Neutrophil (primary cell): ENCODE measurements around the gene MIS12.

Experiments used
- H3K27ac ChIP-seq: fragments of 200-600 bp; sonication (generic); 2 replicates; pipeline ENCODE4 v1.5.1; 2016; ENCODE audit warnings: mild to moderate bottlenecking, moderate library complexity
- H3K27me3 ChIP-seq: fragments of 200-600 bp; sonication (generic); 2 replicates; pipeline ENCODE4 v1.6.0; 2016; ENCODE audit warnings: mild to moderate bottlenecking
- H3K36me3 ChIP-seq: fragments of 200-600 bp; sonication (generic); 2 replicates; pipeline ENCODE4 v1.5.1; 2017
- H3K4me1 ChIP-seq, 2 experiments: fragments of 200-600 bp in 1 of 2; sonication (generic) in 1 of 2; 1 replicate in 1 of 2; 2 replicates in 1 of 2; pipeline versions ENCODE4 v1.5.1 to v1.6.1; 2013 to 2016; ENCODE audit warnings: low read depth in 1 of 2, low read length in 1 of 2, mild to moderate bottlenecking in 1 of 2, moderate library complexity in 1 of 2; ENCODE audit not compliant: control insufficient read depth in 1 of 2, insufficient read depth in 1 of 2
- H3K4me3 ChIP-seq, 2 experiments: fragments of 200-600 bp in 1 of 2; sonication (generic) in 1 of 2; 1 replicate in 1 of 2; 2 replicates in 1 of 2; pipeline ENCODE4 v1.5.1; 2013 to 2016; ENCODE audit warnings: low read depth in 1 of 2, low read length in 1 of 2, mild to moderate bottlenecking in 1 of 2, moderate library complexity in 1 of 2
- H3K9me3 ChIP-seq: fragments of 200-600 bp; sonication (generic); 2 replicates; pipeline ENCODE4 v1.5.1; 2016
- TF ChIP-seq, protein P1 (sequence below): fragments of 200-600 bp; sonication (generic); IDR thresholded peaks from 2 replicates; pipeline ENCODE4 v1.5.1; 2016; ENCODE audit warnings: antibody characterized with exemption

Gene MIS12

DNA sequence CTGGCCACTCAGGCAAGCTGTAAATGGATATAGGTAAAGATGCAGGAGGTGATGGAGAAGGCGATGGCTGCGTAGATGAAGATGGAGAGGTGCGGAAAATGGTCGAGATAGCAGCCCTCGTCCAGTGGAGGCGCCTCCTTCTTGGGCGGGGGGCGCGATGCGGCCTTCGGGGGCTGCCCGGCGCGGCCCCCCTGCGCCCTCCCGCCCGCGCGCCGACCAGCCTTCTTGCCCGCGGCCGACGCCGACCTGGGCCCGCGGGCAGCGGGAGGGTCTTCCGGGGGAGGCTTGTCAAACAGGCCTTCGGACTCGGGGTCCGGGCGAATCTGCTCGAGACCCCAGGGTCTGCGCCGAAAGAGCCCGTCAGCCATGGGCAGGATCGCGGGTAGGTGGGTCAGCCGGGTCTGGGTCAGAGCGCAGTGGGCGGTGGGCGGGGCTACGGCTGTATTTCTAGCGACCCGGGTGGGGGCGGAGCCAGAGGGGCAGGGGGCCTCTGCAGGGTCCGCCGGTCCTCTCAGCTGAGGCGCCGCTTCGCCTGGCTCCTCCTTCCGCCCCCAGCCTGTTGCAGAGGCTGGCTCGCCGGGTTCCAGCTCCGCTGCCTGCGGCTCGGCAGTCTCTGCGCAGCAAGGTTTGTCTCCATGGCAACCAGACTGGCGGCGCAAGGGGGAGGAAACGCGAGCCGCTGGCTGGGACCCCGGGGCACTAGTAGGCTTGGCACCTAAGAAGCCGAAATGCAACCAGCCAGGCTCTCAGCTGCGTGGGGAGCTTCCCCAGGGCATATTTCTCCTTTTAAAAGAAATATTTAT lies 14.4 kb downstream of the MIS12 start:
- no peaks in the 10 kb centered on the region for H3K9me3 ChIP-seq
- H3K4me1 ChIP-seq = peaks cover 0 to 12% of the 10 kb centered on the region in 2 experiments
- H3K36me3 ChIP-seq = peaks cover 66% of the 10 kb centered on the region
- H3K27me3 ChIP-seq = peaks cover 76% of the 10 kb centered on the region
- no peak overlapping the region for H3K4me3 ChIP-seq
- TF ChIP-seq, protein P1, sequence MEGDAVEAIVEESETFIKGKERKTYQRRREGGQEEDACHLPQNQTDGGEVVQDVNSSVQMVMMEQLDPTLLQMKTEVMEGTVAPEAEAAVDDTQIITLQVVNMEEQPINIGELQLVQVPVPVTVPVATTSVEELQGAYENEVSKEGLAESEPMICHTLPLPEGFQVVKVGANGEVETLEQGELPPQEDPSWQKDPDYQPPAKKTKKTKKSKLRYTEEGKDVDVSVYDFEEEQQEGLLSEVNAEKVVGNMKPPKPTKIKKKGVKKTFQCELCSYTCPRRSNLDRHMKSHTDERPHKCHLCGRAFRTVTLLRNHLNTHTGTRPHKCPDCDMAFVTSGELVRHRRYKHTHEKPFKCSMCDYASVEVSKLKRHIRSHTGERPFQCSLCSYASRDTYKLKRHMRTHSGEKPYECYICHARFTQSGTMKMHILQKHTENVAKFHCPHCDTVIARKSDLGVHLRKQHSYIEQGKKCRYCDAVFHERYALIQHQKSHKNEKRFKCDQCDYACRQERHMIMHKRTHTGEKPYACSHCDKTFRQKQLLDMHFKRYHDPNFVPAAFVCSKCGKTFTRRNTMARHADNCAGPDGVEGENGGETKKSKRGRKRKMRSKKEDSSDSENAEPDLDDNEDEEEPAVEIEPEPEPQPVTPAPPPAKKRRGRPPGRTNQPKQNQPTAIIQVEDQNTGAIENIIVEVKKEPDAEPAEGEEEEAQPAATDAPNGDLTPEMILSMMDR = no peak
- no peak overlapping the region for H3K27ac ChIP-seq

DNA sequence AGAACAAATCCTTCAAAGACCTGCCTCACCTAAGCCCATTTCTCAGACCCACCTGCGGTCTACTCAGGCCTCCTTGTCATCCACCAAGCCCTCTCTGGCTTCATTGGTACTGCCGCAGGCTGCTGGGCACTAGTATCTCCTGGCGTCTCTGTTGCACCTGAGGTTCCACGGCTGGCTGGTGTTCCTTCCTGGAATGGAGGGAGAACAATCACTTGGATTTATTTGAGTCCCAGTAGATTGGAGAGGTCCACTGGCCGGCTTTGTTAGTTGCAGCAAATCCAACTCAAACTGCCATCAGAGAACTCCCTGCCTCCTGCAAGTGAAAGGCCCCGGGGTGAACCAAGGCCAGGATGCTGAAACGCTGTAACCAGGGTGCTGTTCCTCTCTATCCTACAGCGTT lies 15.3 kb downstream of the MIS12 start:
- Histone ChIP-seq H3K27me3 (peaks cover 68% of the 10 kb centered on the region), H3K36me3 (peaks cover 68% of the 10 kb centered on the region), H3K4me3 (no peak overlapping the region), H3K27ac (no peak overlapping the region), H3K4me1 (peaks cover 0 to 12% of the 10 kb centered on the region in 2 experiments), H3K9me3 (no peaks in the 10 kb centered on the region)
- TF ChIP-seq, protein P1 = no peak

DNA sequence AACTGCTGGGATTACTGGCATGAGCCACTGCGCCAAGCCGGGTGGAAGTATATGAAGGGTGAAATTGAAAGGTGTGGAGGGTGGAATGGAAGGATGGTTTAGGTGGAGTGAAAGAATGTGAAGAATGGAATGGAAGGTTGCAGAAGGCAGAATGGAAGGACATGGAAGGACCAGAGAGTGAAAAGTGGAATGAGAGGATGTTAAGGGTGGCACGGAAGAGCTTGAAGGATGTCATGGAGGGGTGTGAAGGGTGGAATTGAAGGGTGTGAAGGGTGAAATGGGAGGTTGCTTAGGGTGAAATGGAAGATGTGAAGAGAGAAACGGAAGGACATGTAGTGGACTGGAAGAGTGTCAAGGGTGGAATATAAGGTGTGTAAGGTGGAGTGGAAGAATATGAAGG lies 16.2 kb downstream of the MIS12 start:
- Histone ChIP-seq H3K36me3 (peaks cover 68% of the 10 kb centered on the region), H3K4me1 (peaks cover 0 to 12% of the 10 kb centered on the region in 2 experiments), H3K9me3 (no peaks in the 10 kb centered on the region), H3K27me3 (peaks cover 61% of the 10 kb centered on the region), H3K4me3 (no peak overlapping the region), H3K27ac (no peak overlapping the region)
- TF ChIP-seq, protein P1 = no peak

DNA sequence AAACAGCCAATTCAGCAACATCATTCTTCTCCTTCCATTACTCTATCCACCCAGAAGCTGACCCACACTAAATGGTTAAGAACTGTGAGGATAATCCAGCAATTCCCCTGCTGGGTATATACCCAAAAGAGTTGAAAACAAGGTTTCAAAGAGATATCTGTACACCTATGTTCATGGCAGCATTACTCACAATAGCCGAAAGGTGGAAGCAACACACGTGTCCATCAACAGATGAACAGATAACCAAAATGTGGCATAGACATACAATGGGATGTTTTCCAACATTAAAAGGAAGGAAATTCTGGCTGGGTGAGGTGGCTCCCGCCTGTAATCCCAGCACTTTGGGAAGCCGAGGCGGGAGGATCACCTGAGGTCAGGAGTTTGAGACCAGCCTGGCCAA lies 19.9 kb downstream of the MIS12 start:
- Histone ChIP-seq H3K4me1 (no peaks in the 10 kb centered on the region), H3K27ac (no peak overlapping the region), H3K27me3 (peaks cover 24% of the 10 kb centered on the region), H3K9me3 (no peaks in the 10 kb centered on the region), H3K36me3 (peaks cover 43% of the 10 kb centered on the region), H3K4me3 (no peak overlapping the region)
- TF ChIP-seq, protein P1 = no peak

DNA sequence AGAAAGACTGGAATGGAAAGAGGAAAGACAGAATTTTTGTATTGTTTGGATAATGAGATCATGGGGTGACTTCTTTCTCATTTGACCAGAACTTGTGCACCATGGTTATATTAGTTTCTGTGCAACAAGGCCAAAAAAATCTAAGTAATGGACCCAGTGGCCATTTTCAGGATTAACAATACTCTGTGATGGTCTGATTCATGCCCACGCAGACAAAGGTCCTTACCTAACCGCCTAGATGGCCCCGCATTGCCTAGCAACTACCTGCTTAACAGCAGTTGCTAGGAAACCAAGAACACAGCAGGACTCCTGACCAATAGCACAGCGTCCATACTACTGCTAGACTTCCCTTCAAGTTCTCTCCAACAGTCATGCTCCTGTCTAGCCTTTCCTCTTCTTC lies 22.4 kb downstream of the MIS12 start:
- H3K4me1 ChIP-seq = peaks cover 0 to 6% of the 10 kb centered on the region in 2 experiments
- no peaks in the 10 kb centered on the region for H3K27me3 ChIP-seq
- H3K36me3 ChIP-seq = peaks cover 36% of the 10 kb centered on the region
- no peak overlapping the region for H3K4me3 ChIP-seq
- TF ChIP-seq, protein P1 = no peak
- H3K9me3 ChIP-seq = no peaks in the 10 kb centered on the region
- H3K27ac ChIP-seq = no peak overlapping the region
